ENCODE data around the gene TMEM167B. TPM values are rescaled to one million over a fixed set of nuclear protein-coding genes. Genes with fewer than 3 reads are reported as not detected.
A peak's percentile ranks its signal among the peaks of the same experiment; 100 is the strongest.

TMEM167B gene
- total and polyA plus RNA-seq, 2 of the 8 experiments (the other 6 are each of a cell fraction or from before 2014, with no cell fraction given) = 3.6 to 14.8 TPM

DNA sequence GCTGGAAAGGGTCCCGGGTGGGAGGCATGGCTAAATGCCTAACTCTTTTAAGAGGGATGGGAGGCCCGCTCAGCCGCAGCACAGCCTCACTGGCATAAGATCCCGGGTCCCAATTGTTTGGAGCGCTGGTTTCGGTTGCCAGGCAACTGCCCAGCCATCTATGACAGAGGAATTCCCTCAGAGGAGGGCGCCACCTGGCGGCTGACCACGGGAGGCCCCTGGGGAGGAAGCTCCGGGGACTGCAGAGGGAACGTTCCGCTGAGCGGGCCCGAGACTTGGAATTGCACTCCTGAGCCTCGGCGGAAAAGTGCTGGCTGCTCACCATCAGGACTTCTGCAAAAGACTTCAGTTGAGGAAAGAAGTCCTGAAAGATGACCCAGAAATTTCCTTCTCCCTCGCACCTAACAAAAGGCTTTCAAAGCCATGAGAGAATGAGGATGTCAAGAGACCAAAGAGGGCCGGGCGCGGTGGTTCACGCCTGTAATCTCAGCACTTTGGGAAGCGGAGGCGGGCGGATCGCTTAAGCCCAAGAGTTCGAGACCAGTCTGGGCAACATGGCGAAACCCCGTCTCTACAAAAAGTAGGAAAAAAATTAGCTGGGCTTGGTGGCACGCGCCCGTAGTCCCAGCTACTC lies 22.2 kb downstream of the TMEM167B start:
- H3K27ac ChIP-seq (ENCODE audit: low read depth, low read length) = no peak overlapping the region
- H3K4me2 ChIP-seq (ENCODE audit: insufficient read depth in 1 of 2, low read depth in 2 of 2, low read length in 2 of 2) = peak overlapping the region; percentile 88 to 90
- no peak overlapping the region for H2BK15ac ChIP-seq (ENCODE audit: low read length)
- no peak overlapping the region for H4K8ac ChIP-seq (ENCODE audit: extremely low read depth, insufficient read depth, low read length)
- H3K23me2 ChIP-seq (ENCODE audit: low read depth, low read length) = peaks cover 11% of the 10 kb centered on the region
- H3K14ac ChIP-seq (ENCODE audit: insufficient read length) = no peak overlapping the region
- H3K9ac ChIP-seq (replicated peaks in 1 of 4; ENCODE audit: extremely low read depth in 1 of 4, low read depth in 3 of 4, low read length in 3 of 4) = no peak overlapping the region
- 11% methylated on average over 31 of the region's 31 CpGs; no CpG with 5 or more reads in 1 of the 2 experiments for WGBS, 2 experiments (ENCODE audit: extremely low coverage in 1 of 2, insufficient coverage in 1 of 2, insufficient read length in 1 of 2, insufficient replicate concordance in 2 of 2, low coverage in 1 of 2, low lambda C conversion rate in 2 of 2, missing lambda C conversion rate in 1 of 2)
- H4K20me1 ChIP-seq (replicated peaks in 1 of 2; ENCODE audit: control insufficient read depth in 1 of 2, insufficient read depth in 2 of 2, low read length in 2 of 2) = no peaks in the 10 kb centered on the region
- 0 out of 2 replicates have a peak overlapping the region, but pooled peaks have one; percentile 60 for H2AFZ ChIP-seq (ENCODE audit: low read length)
- H3K36me3 ChIP-seq (ENCODE audit: control insufficient read depth in 2 of 4, insufficient read depth in 4 of 4, low read length in 3 of 4) = no peaks in the 10 kb centered on the region; a peak in 1 of 8 replicates
- H2BK12ac ChIP-seq (ENCODE audit: low read depth, low read length) = no peak overlapping the region
- H2BK120ac ChIP-seq (replicated peaks; ENCODE audit: low read depth, low read length) = no peak overlapping the region
- POLR2A ChIA-PET (ENCODE audit: partially characterized antibody) = interaction anchor here (0.7 to 8.6 kb wide), 5 partner anchors 12 to 508 kb away, joined by 3 to 106 read pairs (median 3); partner anchors contain the start of gene TMEM167B
- H3K4me3 ChIP-seq (ENCODE audit: extremely low read depth in 1 of 4, insufficient read depth in 2 of 4, low read depth in 3 of 4, low read length in 4 of 4) = peak overlapping the region in 1 of 4 experiments; percentile 72; a peak in 5 of 8 replicates
- H2BK20ac ChIP-seq (ENCODE audit: low read length) = no peak overlapping the region
- peak; percentile 85 to 100 for DNase-seq (ENCODE audit: low read depth in 1 of 2, low spot score in 2 of 2)
- H4K91ac ChIP-seq (replicated peaks; ENCODE audit: insufficient read length, low read length) = no peak overlapping the region
- H3K56ac ChIP-seq (replicated peaks; ENCODE audit: insufficient read length, low read depth, low read length) = no peak overlapping the region
- no peak overlapping the region for H4K5ac ChIP-seq (ENCODE audit: insufficient read length, low read depth, low read length)
- H3K9me3 ChIP-seq (ENCODE audit: insufficient read depth in 2 of 2, low read depth in 1 of 2, low read length in 1 of 2) = no peaks in the 10 kb centered on the region
- H3K18ac ChIP-seq (ENCODE audit: extremely low read depth, low read length) = no peak overlapping the region
- H3K4me1 ChIP-seq (replicated peaks in 1 of 4; ENCODE audit: control insufficient read depth in 3 of 4, insufficient read depth in 4 of 4, low read length in 3 of 4) = peaks cover 0 to 9% (median 3%) of the 10 kb centered on the region in 4 experiments; a peak in 4 of 7 replicates
- no peak overlapping the region for H3K23ac ChIP-seq (ENCODE audit: insufficient read length)
- H3K27me3 ChIP-seq (replicated peaks in 1 of 4; ENCODE audit: control insufficient read depth in 3 of 4, extremely low read depth in 1 of 4, insufficient read depth in 3 of 4, low read length in 3 of 4) = peaks cover 15 to 45% (median 32%) of the 10 kb centered on the region in 4 experiments
- no peaks in the 10 kb centered on the region for H3K79me1 ChIP-seq (ENCODE audit: low read depth, low read length)
- no peak overlapping the region for H2BK5ac ChIP-seq (ENCODE audit: low read depth, low read length)
- H3K4ac ChIP-seq (replicated peaks; ENCODE audit: insufficient read length, low read depth, low read length) = no peak overlapping the region
- H2AK5ac ChIP-seq (ENCODE audit: low read depth, low read length) = no peak overlapping the region
- no peaks in the 10 kb centered on the region for H3K79me2 ChIP-seq (ENCODE audit: control insufficient read depth in 1 of 2, insufficient read depth in 2 of 2, low read length in 2 of 2)
- FAIRE-seq = no peak
- CTCF ChIA-PET (ENCODE audit: partially characterized antibody) = interaction anchor here (0.6 to 2.4 kb wide), 25 partner anchors 9 to 266 kb away, joined by 3 to 11 read pairs (median 3); no protein-coding TSS in a partner anchor
- TF ChIP-seq GTF2F1 (IDR thresholded peaks at IDR 0.05; ENCODE audit: borderline replicate concordance, low read depth, low read length) = no peak
- TF ChIP-seq, protein P1, sequence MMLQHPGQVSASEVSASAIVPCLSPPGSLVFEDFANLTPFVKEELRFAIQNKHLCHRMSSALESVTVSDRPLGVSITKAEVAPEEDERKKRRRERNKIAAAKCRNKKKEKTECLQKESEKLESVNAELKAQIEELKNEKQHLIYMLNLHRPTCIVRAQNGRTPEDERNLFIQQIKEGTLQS (IDR thresholded peaks at IDR 0.05; ENCODE audit: insufficient read depth, low read depth, low read length) = 0 out of 2 replicates have a peak, but pooled peaks have one; percentile 32
- peak; percentile 89 to 92 for TF ChIP-seq SIN3A (conservative IDR thresholded peaks at IDR 0.05 in 1 of 2, IDR thresholded peaks at IDR 0.05 in 1 of 2; ENCODE audit: low read depth in 1 of 2, low read length in 2 of 2)
- 0 out of 2 replicates have a peak, but pooled peaks have one; percentile 61 for TF ChIP-seq YY1 (IDR thresholded peaks at IDR 0.05; ENCODE audit: low read depth, low read length)
- TF ChIP-seq BCL11A (IDR thresholded peaks at IDR 0.05; ENCODE audit: low read depth in 2 of 2, low read length in 2 of 2) = no peak
- TF ChIP-seq PHF8 (conservative IDR thresholded peaks at IDR 0.05; ENCODE audit: low read depth, low read length) = no peak
- TF ChIP-seq CEBPB (IDR thresholded peaks at IDR 0.05; ENCODE audit: low read depth, low read length) = no peak
- TF ChIP-seq SP2 (IDR thresholded peaks at IDR 0.05; ENCODE audit: low read length) = no peak
- no peak for TF ChIP-seq SRF (IDR thresholded peaks at IDR 0.05; ENCODE audit: low read depth, low read length)

Measured in H1 (cell line).